ENCODE results near the gene ZMYND11. TPM values are rescaled to one million over a fixed set of nuclear protein-coding genes. Genes with fewer than 3 reads are reported as not detected.

The ZMYND11 gene
- total and polyA plus RNA-seq, 2 of the 8 experiments (the other 6 are each of a cell fraction or from before 2014, with no cell fraction given), result 7.5 to 26.6 TPM

DNA sequence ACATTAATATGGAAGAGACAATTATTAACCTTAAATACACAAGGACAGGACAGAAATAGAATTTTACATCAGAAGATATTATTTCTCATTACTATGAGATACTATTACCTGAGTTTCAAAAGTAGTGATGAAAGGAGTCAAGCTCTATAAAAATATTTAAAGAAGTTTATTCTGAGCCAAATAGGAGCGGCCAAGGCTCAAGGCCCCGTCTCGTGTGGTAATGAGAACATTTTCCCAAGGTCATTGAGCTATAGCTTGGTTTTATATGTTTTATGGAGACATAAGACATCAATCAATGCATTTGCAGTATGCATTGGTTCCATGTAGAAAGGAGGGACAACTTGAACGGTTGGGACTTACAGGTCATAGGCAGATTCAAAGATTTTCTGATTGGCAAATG lies 29.4 kb upstream of the ZMYND11 start:
- Histone ChIP-seq H3K14ac (ENCODE audit: insufficient read length) (no peak overlapping the region), H3K79me1 (ENCODE audit: low read depth, low read length) (no peaks in the 10 kb centered on the region), H4K20me1 (replicated peaks in 1 of 2; ENCODE audit: control insufficient read depth in 1 of 2, insufficient read depth in 2 of 2, low read length in 2 of 2) (no peaks in the 10 kb centered on the region), H3K9ac (replicated peaks in 1 of 4; ENCODE audit: extremely low read depth in 1 of 4, low read depth in 3 of 4, low read length in 3 of 4) (no peak overlapping the region), H2BK15ac (ENCODE audit: low read length) (no peak overlapping the region), H4K91ac (replicated peaks; ENCODE audit: insufficient read length, low read length) (no peak overlapping the region), H2AK5ac (ENCODE audit: low read depth, low read length) (no peak overlapping the region), H4K8ac (ENCODE audit: extremely low read depth, insufficient read depth, low read length) (no peak overlapping the region), H3K56ac (replicated peaks; ENCODE audit: insufficient read length, low read depth, low read length) (no peak overlapping the region), H3K79me2 (ENCODE audit: control insufficient read depth in 1 of 2, insufficient read depth in 2 of 2, low read length in 2 of 2) (no peaks in the 10 kb centered on the region), H3K36me3 (ENCODE audit: control insufficient read depth in 2 of 4, insufficient read depth in 4 of 4, low read length in 3 of 4) (no peaks in the 10 kb centered on the region), H2BK5ac (ENCODE audit: low read depth, low read length) (no peak overlapping the region), H2BK20ac (ENCODE audit: low read length) (no peak overlapping the region), H3K23ac (ENCODE audit: insufficient read length) (no peak overlapping the region), H3K4me1 (replicated peaks in 1 of 4; ENCODE audit: control insufficient read depth in 3 of 4, insufficient read depth in 4 of 4, low read length in 3 of 4) (no peaks in the 10 kb centered on the region), H4K5ac (ENCODE audit: insufficient read length, low read depth, low read length) (no peak overlapping the region), H3K18ac (ENCODE audit: extremely low read depth, low read length) (no peak overlapping the region), H3K27ac (ENCODE audit: low read depth, low read length) (no peak overlapping the region), H3K27me3 (replicated peaks in 1 of 4; ENCODE audit: control insufficient read depth in 3 of 4, extremely low read depth in 1 of 4, insufficient read depth in 3 of 4, low read length in 3 of 4) (no peaks in the 10 kb centered on the region), H2BK12ac (ENCODE audit: low read depth, low read length) (no peak overlapping the region), H2BK120ac (replicated peaks; ENCODE audit: low read depth, low read length) (no peak overlapping the region), H3K4ac (replicated peaks; ENCODE audit: insufficient read length, low read depth, low read length) (no peak overlapping the region), H3K4me2 (ENCODE audit: insufficient read depth in 1 of 2, low read depth in 2 of 2, low read length in 2 of 2) (no peak overlapping the region), H3K23me2 (ENCODE audit: low read depth, low read length) (no peaks in the 10 kb centered on the region), H3K9me3 (ENCODE audit: insufficient read depth in 2 of 2, low read depth in 1 of 2, low read length in 1 of 2) (peaks cover 0 to 13% of the 10 kb centered on the region in 2 experiments; a peak in 2 of 4 replicates), H2AFZ (ENCODE audit: low read length) (no peak overlapping the region), H3K4me3 (ENCODE audit: extremely low read depth in 1 of 4, insufficient read depth in 2 of 4, low read depth in 3 of 4, low read length in 4 of 4) (no peak overlapping the region)
- ChIA-PET POLR2A (ENCODE audit: partially characterized antibody) (no interaction called here), CTCF (ENCODE audit: partially characterized antibody) (no interaction called here)
- 96% methylated on average over 4 of the region's 4 CpGs; no CpG with 5 or more reads in 1 of the 2 experiments for WGBS, 2 experiments (ENCODE audit: extremely low coverage in 1 of 2, insufficient coverage in 1 of 2, insufficient read length in 1 of 2, insufficient replicate concordance in 2 of 2, low coverage in 1 of 2, low lambda C conversion rate in 2 of 2, missing lambda C conversion rate in 1 of 2)
- no peak for DNase-seq (ENCODE audit: low read depth in 1 of 2, low spot score in 2 of 2)
- FAIRE-seq, result no peak
- TF ChIP-seq RAD21 (IDR thresholded peaks at IDR 0.05 in 1 of 2, conservative IDR thresholded peaks at IDR 0.05 in 1 of 2; ENCODE audit: low read depth in 2 of 2, low read length in 2 of 2), result no peak
- TF ChIP-seq BCL11A (IDR thresholded peaks at IDR 0.05; ENCODE audit: low read depth in 2 of 2, low read length in 2 of 2), result no peak
- TF ChIP-seq POLR2A (IDR thresholded peaks at IDR 0.05; ENCODE audit: control extremely low read depth in 1 of 2, low read depth in 2 of 2, low read length in 2 of 2), result no peak
- TF ChIP-seq, protein P1, sequence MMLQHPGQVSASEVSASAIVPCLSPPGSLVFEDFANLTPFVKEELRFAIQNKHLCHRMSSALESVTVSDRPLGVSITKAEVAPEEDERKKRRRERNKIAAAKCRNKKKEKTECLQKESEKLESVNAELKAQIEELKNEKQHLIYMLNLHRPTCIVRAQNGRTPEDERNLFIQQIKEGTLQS (IDR thresholded peaks at IDR 0.05; ENCODE audit: insufficient read depth, low read depth, low read length), result no peak
- TF ChIP-seq SP4 (IDR thresholded peaks at IDR 0.05; ENCODE audit: low read length), result no peak
- TF ChIP-seq, protein P2, sequence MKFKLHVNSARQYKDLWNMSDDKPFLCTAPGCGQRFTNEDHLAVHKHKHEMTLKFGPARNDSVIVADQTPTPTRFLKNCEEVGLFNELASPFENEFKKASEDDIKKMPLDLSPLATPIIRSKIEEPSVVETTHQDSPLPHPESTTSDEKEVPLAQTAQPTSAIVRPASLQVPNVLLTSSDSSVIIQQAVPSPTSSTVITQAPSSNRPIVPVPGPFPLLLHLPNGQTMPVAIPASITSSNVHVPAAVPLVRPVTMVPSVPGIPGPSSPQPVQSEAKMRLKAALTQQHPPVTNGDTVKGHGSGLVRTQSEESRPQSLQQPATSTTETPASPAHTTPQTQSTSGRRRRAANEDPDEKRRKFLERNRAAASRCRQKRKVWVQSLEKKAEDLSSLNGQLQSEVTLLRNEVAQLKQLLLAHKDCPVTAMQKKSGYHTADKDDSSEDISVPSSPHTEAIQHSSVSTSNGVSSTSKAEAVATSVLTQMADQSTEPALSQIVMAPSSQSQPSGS (IDR thresholded peaks at IDR 0.05; ENCODE audit: low read length), result no peak
- no peak for TF ChIP-seq TAF7 (optimal IDR thresholded peaks at IDR 0.05; ENCODE audit: borderline replicate concordance, low read depth, low read length)
- no peak for TF ChIP-seq TEAD4 (IDR thresholded peaks at IDR 0.05; ENCODE audit: low read depth, low read length)
- no peak for TF ChIP-seq HDAC6 (IDR thresholded peaks at IDR 0.05; ENCODE audit: low read depth, low read length)
- no peak for TF ChIP-seq SRF (IDR thresholded peaks at IDR 0.05; ENCODE audit: low read depth, low read length)
- TF ChIP-seq GABPA (IDR thresholded peaks at IDR 0.05; ENCODE audit: borderline replicate concordance, insufficient read depth, low read length), result no peak
- no peak for TF ChIP-seq SIN3A (conservative IDR thresholded peaks at IDR 0.05 in 1 of 2, IDR thresholded peaks at IDR 0.05 in 1 of 2; ENCODE audit: low read depth in 1 of 2, low read length in 2 of 2)
